ENCODE data around the gene TRIP6. TPM values are rescaled to one million over a fixed set of nuclear protein-coding genes. Genes with fewer than 3 reads are reported as not detected.

The TRIP6 gene
- total RNA-seq, 1 experiment from 2014 or later = 234 TPM

Other genes starting within 250 kb of the TRIP6 start
- 0.27 TPM in 1 of 2 replicates, not detected in the other for gene TFR2, start 225.8 kb upstream of the TRIP6 start, total RNA-seq (2014; rRNA removed; shearing (Covaris generic); ENCODE audit: low replicate concordance)
- not detected in 2 replicates for gene ACTL6B, start 210.9 kb upstream of the TRIP6 start, total RNA-seq (2014; rRNA removed; shearing (Covaris generic); ENCODE audit: low replicate concordance)
- 116 and 179 TPM in 2 replicates for gene GNB2, start 193.6 kb upstream of the TRIP6 start, total RNA-seq (2014; rRNA removed; shearing (Covaris generic); ENCODE audit: low replicate concordance)
- gene GIGYF1, start 173.1 kb upstream of the TRIP6 start, total RNA-seq (2014; rRNA removed; shearing (Covaris generic); ENCODE audit: low replicate concordance) = 9.6 and 10.6 TPM in 2 replicates
- 109 and 126 TPM in 2 replicates for gene POP7, start 161.3 kb upstream of the TRIP6 start, total RNA-seq (2014; rRNA removed; shearing (Covaris generic); ENCODE audit: low replicate concordance)
- not detected in 2 replicates for gene EPO, start 146.9 kb upstream of the TRIP6 start, total RNA-seq (2014; rRNA removed; shearing (Covaris generic); ENCODE audit: low replicate concordance)
- gene ZAN, start 133.8 kb upstream of the TRIP6 start, total RNA-seq (2014; rRNA removed; shearing (Covaris generic); ENCODE audit: low replicate concordance) = not detected in 2 replicates
- gene EPHB4, start 39.9 kb upstream of the TRIP6 start, total RNA-seq (2014; rRNA removed; shearing (Covaris generic); ENCODE audit: low replicate concordance) = 31.9 and 43.6 TPM in 2 replicates
- 16.5 and 19.8 TPM in 2 replicates for gene SLC12A9, start 14.7 kb upstream of the TRIP6 start, total RNA-seq (2014; rRNA removed; shearing (Covaris generic); ENCODE audit: low replicate concordance)
- gene SRRT, start 7.7 kb downstream of the TRIP6 start, total RNA-seq (2014; rRNA removed; shearing (Covaris generic); ENCODE audit: low replicate concordance) = 72.5 and 75.8 TPM in 2 replicates
- 7.4 and 11.8 TPM in 2 replicates for gene UFSP1, start 22.3 kb downstream of the TRIP6 start, total RNA-seq (2014; rRNA removed; shearing (Covaris generic); ENCODE audit: low replicate concordance)
- not detected in 2 replicates for gene ACHE, start 28.5 kb downstream of the TRIP6 start, total RNA-seq (2014; rRNA removed; shearing (Covaris generic); ENCODE audit: low replicate concordance)
- gene MUC3A, start 82.1 kb downstream of the TRIP6 start, total RNA-seq (2014; rRNA removed; shearing (Covaris generic); ENCODE audit: low replicate concordance) = 0.20 TPM in 1 of 2 replicates, not detected in the other
- gene MUC12, start 102.2 kb downstream of the TRIP6 start, total RNA-seq (2014; rRNA removed; shearing (Covaris generic); ENCODE audit: low replicate concordance) = 1.3 TPM in 1 of 2 replicates, not detected in the other
- gene MUC17, start 152.7 kb downstream of the TRIP6 start, total RNA-seq (2014; rRNA removed; shearing (Covaris generic); ENCODE audit: low replicate concordance) = not detected in 2 replicates
- 4.1 and 6.8 TPM in 2 replicates for gene TRIM56, start 218.1 kb downstream of the TRIP6 start, total RNA-seq (2014; rRNA removed; shearing (Covaris generic); ENCODE audit: low replicate concordance)

All from Caki2 (cell line).